GM12878 (cell line): ENCODE data around the gene COL13A1. TPM values are rescaled to one million over a fixed set of nuclear protein-coding genes. Genes with fewer than 3 reads are reported as not detected.

Source experiments
- ATAC-seq: fragments of 200-7000 bp; cut with Tn5 transposase; 3 replicates; pipeline ENCODE4 v1.9.1; 2020; ENCODE audit warnings: mild to moderate bottlenecking, moderate library complexity
- BruUV-seq: library from RNA; stranded (reverse); fragments of 400-500 nt; replicated peaks from 2 replicates; lab custom pipeline; 2021; lab: Mats Ljungman, UMichigan
- CTCF ChIA-PET: fragments of 300-600 bp; sonication (Branson Sonifier 250); formaldehyde crosslinking; extraction: SDS; loops from one replicate; lab custom pipeline; 2021; ENCODE audit warnings: inconsistent platforms; lab: Yijun Ruan, JAX
- POLR2A ChIA-PET: fragments of 350-600 bp; formaldehyde crosslinking; extraction: SDS; loops from one replicate; lab custom pipeline; 2021; ENCODE audit warnings: inconsistent platforms; lab: Charles Lee
- RAD21 ChIA-PET: fragments of 300-600 bp; sonication (Branson Sonifier 250); formaldehyde crosslinking; loops from one replicate; lab custom pipeline; 2023; ENCODE audit warnings: antibody characterized with exemption; ENCODE audit not compliant: unreplicated experiment; lab: Charles Lee
- SMC1A ChIA-PET: fragments of 300-600 bp; sonication (Branson Sonifier 250); formaldehyde crosslinking; loops from one replicate; lab custom pipeline; 2023; ENCODE audit not compliant: unreplicated experiment, uncharacterized antibody; lab: Charles Lee
- DNase-seq: peaks from one replicate; pipeline ENCODE4 v3.0.0-alpha.2; 2011; ENCODE audit warnings: low read depth, low spot score
- FAIRE-seq: peaks from 3 replicates; lab custom pipeline; 2011; peaks lifted over from hg19 to GRCh38; lab: Jason Lieb, UNC
- H2AFZ ChIP-seq: 2 replicates; pipeline ENCODE4 v1.6.0; 2011; ENCODE audit warnings: low read depth, low read length, control low read depth; ENCODE audit not compliant: control insufficient read depth
- H3K27ac ChIP-seq: 2 replicates; pipeline ENCODE4 v1.5.1; 2011; ENCODE audit warnings: control low read depth; ENCODE audit not compliant: control insufficient read depth, insufficient read depth
- H3K27me3 ChIP-seq, 2 experiments: replicated peaks in 1 of 2; 2 replicates each; pipeline versions ENCODE4 v1.6.0 to v1.6.1; 2011; ENCODE audit warnings: low read length in 1 of 2; ENCODE audit not compliant: control insufficient read depth in 2 of 2, insufficient read depth in 2 of 2
- H3K36me3 ChIP-seq, 2 experiments: 2 replicates each; pipeline ENCODE4 v1.5.1; 2011; ENCODE audit warnings: low read length in 1 of 2; ENCODE audit not compliant: control insufficient read depth in 2 of 2, insufficient read depth in 2 of 2
- H3K4me1 ChIP-seq: 2 replicates; pipeline ENCODE4 v1.6.1; 2011; ENCODE audit warnings: mild to moderate bottlenecking, low read length, moderate library complexity, mixed read lengths; ENCODE audit not compliant: control insufficient read depth, insufficient read depth
- H3K4me2 ChIP-seq: 2 replicates; pipeline ENCODE4 v1.6.0; 2011; ENCODE audit warnings: control low read depth; ENCODE audit not compliant: control insufficient read depth, insufficient read depth
- H3K4me3 ChIP-seq: fragments of 200-600 bp; sonication (generic); 2 replicates; pipeline ENCODE4 v1.5.1; 2016
- H3K79me2 ChIP-seq: 2 replicates; pipeline ENCODE4 v1.6.0; 2011; ENCODE audit warnings: low read length; ENCODE audit not compliant: control insufficient read depth, insufficient read depth
- H3K9ac ChIP-seq: 2 replicates; pipeline ENCODE4 v1.8.0; 2011; ENCODE audit warnings: low read length, control low read depth, mixed read lengths; ENCODE audit not compliant: control insufficient read depth, insufficient read depth
- H3K9me3 ChIP-seq: replicated peaks from 3 replicates; pipeline ENCODE4 v1.5.1; 2011; ENCODE audit warnings: mild to moderate bottlenecking, low read length; ENCODE audit not compliant: control insufficient read depth, insufficient read depth
- H4K20me1 ChIP-seq: 2 replicates; pipeline ENCODE4 v1.6.0; 2011; ENCODE audit not compliant: control insufficient read depth, insufficient read depth
- CUX1 ChIP-seq: IDR thresholded peaks from 2 replicates; pipeline ENCODE4 v1.6.1; 2012; ENCODE audit warnings: improper control_type of control experiment, low read depth, low read length; ENCODE audit not compliant: insufficient replicate concordance
- EED ChIP-seq: sonication (generic); IDR thresholded peaks from 2 replicates; pipeline ENCODE4 v1.6.1; 2016; ENCODE audit warnings: antibody characterized with exemption, low read depth
- GATAD2B ChIP-seq: fragments of 450-650 bp; conservative IDR thresholded peaks from 2 replicates; pipeline ENCODE4 v1.6.1; 2017; ENCODE audit warnings: low read depth, mild to moderate bottlenecking, moderate library complexity
- JUNB ChIP-seq: IDR thresholded peaks from 2 replicates; pipeline ENCODE4 v1.6.1; 2016; ENCODE audit warnings: antibody characterized with exemption, mild to moderate bottlenecking
- NR2F1 ChIP-seq: fragments of 450-650 bp; conservative IDR thresholded peaks from 2 replicates; pipeline ENCODE4 v1.6.1; 2017; ENCODE audit warnings: mild to moderate bottlenecking
- SMAD5 ChIP-seq: IDR thresholded peaks from 2 replicates; pipeline ENCODE4 v1.6.1; 2016; ENCODE audit warnings: antibody characterized with exemption, low read depth
- SPI1 ChIP-seq: IDR thresholded peaks from 2 replicates; pipeline ENCODE4 v1.6.1; 2011; ENCODE audit warnings: low read depth, mild to moderate bottlenecking, low read length, moderate library complexity, borderline replicate concordance; ENCODE audit not compliant: insufficient read depth
- STAT3 ChIP-seq: IDR thresholded peaks from 2 replicates; pipeline ENCODE4 v1.6.1; 2011; ENCODE audit warnings: low read depth, low read length, improper control_type of control experiment
- ZNF687 ChIP-seq: fragments of 450-650 bp; IDR thresholded peaks from 2 replicates; pipeline ENCODE4 v1.6.1; 2017; ENCODE audit warnings: mild to moderate bottlenecking, moderate library complexity
- WGBS: methylation state at CpG from one replicate; pipeline ENCODE4 v1.1.6; 2016; ENCODE audit warnings: low lambda C conversion rate; ENCODE audit not compliant: insufficient replicate concordance, insufficient coverage; ENCODE audit errors: missing lambda C conversion rate; 5-methylcytosine and 5-hydroxymethylcytosine counted together
- in situ Hi-C: fragments of 300-500 bp; cut with MboI; formaldehyde crosslinking; loops from 9 replicates; pipeline ENCODE4 v1.14.3; 2018; ENCODE audit warnings: mixed read lengths
- intact Hi-C: fragments of 100-400 bp; cut with micrococcal nuclease; formaldehyde crosslinking; loops from one replicate; pipeline ENCODE4 v1.14.2; 2022; ENCODE audit not compliant: unreplicated experiment
- polyA plus RNA-seq, 11 experiments: library from polyadenylated mRNA; depleted of rRNA in 4 of 11; unstranded in 6 of 11; stranded (reverse) in 5 of 11; fragments of >200 nt; fragmentation: Nextera tagmentation in 4 of 11; fragmentation: Illumina TruSeq in 1 of 11; extraction: Ambion mirVana in 4 of 11; extraction: Trizol in 1 of 11; gene quantifications; 1 replicate in 1 of 11; 2 replicates in 10 of 11; pipeline versions ENCODE4 v1.2.1 to v1.2.3, GENCODE V29; 2011 to 2016; ENCODE audit warnings: inconsistent platforms in 2 of 11, missing spikeins in 2 of 11, low read depth in 1 of 11
- total RNA-seq, 4 experiments: library from RNA; depleted of rRNA in 3 of 4; stranded (reverse); fragments of >200 nt in 3 of 4; fragmentation: Illumina TruSeq in 1 of 4; extraction: Trizol in 1 of 4; gene quantifications; 2 replicates each; pipeline versions ENCODE4 v1.2.1 to v1.2.3, GENCODE V29; 2013 to 2021

COL13A1 gene
- total and polyA plus RNA-seq, 10 of the 15 experiments (the other 5 are each of a cell fraction or from before 2014, with no cell fraction given), result 0.03 to 0.15 (median 0.05) TPM; not detected in 7

GRCh38 chr10:69837261-69837660, 35.6 kb downstream of the COL13A1 start:
- POLR2A ChIA-PET, result no interaction called here
- Histone ChIP-seq H3K27ac (no peak overlapping the region), H3K79me2 (no peaks in the 10 kb centered on the region), H3K9me3 (no peaks in the 10 kb centered on the region), H3K27me3 (peaks cover 4 to 6% of the 10 kb centered on the region in 2 experiments; a peak in 3 of 4 replicates), H3K4me1 (no peaks in the 10 kb centered on the region), H2AFZ (no peak overlapping the region), H3K9ac (no peak overlapping the region), H3K4me3 (no peak overlapping the region), H4K20me1 (no peaks in the 10 kb centered on the region), H3K36me3 (no peaks in the 10 kb centered on the region), H3K4me2 (no peak overlapping the region)
- RAD21 ChIA-PET, result no interaction called here
- in situ Hi-C loops (no loop called here), intact Hi-C loops (no loop called here)
- DNase-seq (no peak), FAIRE-seq (no peak), ATAC-seq (no peak)
- no TSS peak for BruUV-seq
- TF ChIP-seq SPI1 (no peak), GATAD2B (no peak), JUNB (no peak), EED (no peak)
- SMC1A ChIA-PET, result no interaction called here
- CTCF ChIA-PET, result interaction anchor here (0.7 kb wide), 1 partner anchor 48 kb away, joined by 3 read pairs; no protein-coding TSS in a partner anchor
- 21% methylated on average over 5 of the region's 5 CpGs for WGBS

- WGBS, result 36% methylated on average over 5 of the region's 5 CpGs
- no TSS peak for BruUV-seq
- no peaks in the 10 kb centered on the region for H3K79me2 ChIP-seq
- H3K9ac ChIP-seq, result no peak overlapping the region
- H3K9me3 ChIP-seq, result no peaks in the 10 kb centered on the region; the same call in 2 of the 3 replicates
- H3K36me3 ChIP-seq, result no peaks in the 10 kb centered on the region
- no peak overlapping the region for H3K4me2 ChIP-seq
- no peak overlapping the region for H2AFZ ChIP-seq
- H4K20me1 ChIP-seq, result no peaks in the 10 kb centered on the region
- ChIA-PET CTCF (no interaction called here), RAD21 (no interaction called here), POLR2A (no interaction called here), SMC1A (no interaction called here)
- intact Hi-C loops, result no loop called here
- H3K4me3 ChIP-seq, result no peak overlapping the region
- in situ Hi-C loops, result no loop called here
- FAIRE-seq (no peak), ATAC-seq (no peak), DNase-seq (no peak)
- no peaks in the 10 kb centered on the region for H3K4me1 ChIP-seq
- H3K27me3 ChIP-seq, result peaks cover 4 to 6% of the 10 kb centered on the region in 2 experiments; a peak in 3 of 4 replicates
- no peak overlapping the region for H3K27ac ChIP-seq
- no peak for TF ChIP-seq CUX1
- no peak for TF ChIP-seq SMAD5
- no peak for TF ChIP-seq NR2F1
- TF ChIP-seq ZNF687, result no peak
- no peak for TF ChIP-seq STAT3
Observed at GRCh38 chr10:69838418-69838817, 36.7 kb downstream of the COL13A1 start.
